Sciatic nerve (tissue), 2 donors: Measurements from ENCODE around the gene SLC5A11. TPM values are rescaled to one million over a fixed set of nuclear protein-coding genes. Genes with fewer than 3 reads are reported as not detected.
"Not testable (repeated sequence)": the region's sequence is repeated elsewhere in the genome, so short reads cannot be mapped to it uniquely, and the experiment has no call there.

ENCODE experiments used
- ATAC-seq: fragments of 200-7000 bp; cut with Tn5 transposase; one replicate; pipeline ENCODE4 v1.9.1; 2020; ENCODE audit warnings: mild to moderate bottlenecking, moderate library complexity
- DNase-seq: peaks from one replicate; pipeline ENCODE4 v3.0.0-alpha.2; 2020; ENCODE audit warnings: low spot score
- intact Hi-C: fragments of 100-400 bp; cut with DNase I; formaldehyde crosslinking; loops from one replicate; pipeline ENCODE4 v1.14.2; 2022
- total RNA-seq: library from RNA; stranded (reverse); fragmentation: NEBNext Ultra II Directional; extraction: Animal tissue kit (Norgen Biotek cat#: 25700); gene quantifications from one replicate; pipeline ENCODE4 v1.2.1, GENCODE V29; 2021
- donor health status: DM: no; HTN: no; CAD: no.
- donor health status: DM: no; HTN: no; CAD: no.

Gene SLC5A11, protein sequence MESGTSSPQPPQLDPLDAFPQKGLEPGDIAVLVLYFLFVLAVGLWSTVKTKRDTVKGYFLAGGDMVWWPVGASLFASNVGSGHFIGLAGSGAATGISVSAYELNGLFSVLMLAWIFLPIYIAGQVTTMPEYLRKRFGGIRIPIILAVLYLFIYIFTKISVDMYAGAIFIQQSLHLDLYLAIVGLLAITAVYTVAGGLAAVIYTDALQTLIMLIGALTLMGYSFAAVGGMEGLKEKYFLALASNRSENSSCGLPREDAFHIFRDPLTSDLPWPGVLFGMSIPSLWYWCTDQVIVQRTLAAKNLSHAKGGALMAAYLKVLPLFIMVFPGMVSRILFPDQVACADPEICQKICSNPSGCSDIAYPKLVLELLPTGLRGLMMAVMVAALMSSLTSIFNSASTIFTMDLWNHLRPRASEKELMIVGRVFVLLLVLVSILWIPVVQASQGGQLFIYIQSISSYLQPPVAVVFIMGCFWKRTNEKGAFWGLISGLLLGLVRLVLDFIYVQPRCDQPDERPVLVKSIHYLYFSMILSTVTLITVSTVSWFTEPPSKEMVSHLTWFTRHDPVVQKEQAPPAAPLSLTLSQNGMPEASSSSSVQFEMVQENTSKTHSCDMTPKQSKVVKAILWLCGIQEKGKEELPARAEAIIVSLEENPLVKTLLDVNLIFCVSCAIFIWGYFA
- total RNA-seq = not detected

DNA sequence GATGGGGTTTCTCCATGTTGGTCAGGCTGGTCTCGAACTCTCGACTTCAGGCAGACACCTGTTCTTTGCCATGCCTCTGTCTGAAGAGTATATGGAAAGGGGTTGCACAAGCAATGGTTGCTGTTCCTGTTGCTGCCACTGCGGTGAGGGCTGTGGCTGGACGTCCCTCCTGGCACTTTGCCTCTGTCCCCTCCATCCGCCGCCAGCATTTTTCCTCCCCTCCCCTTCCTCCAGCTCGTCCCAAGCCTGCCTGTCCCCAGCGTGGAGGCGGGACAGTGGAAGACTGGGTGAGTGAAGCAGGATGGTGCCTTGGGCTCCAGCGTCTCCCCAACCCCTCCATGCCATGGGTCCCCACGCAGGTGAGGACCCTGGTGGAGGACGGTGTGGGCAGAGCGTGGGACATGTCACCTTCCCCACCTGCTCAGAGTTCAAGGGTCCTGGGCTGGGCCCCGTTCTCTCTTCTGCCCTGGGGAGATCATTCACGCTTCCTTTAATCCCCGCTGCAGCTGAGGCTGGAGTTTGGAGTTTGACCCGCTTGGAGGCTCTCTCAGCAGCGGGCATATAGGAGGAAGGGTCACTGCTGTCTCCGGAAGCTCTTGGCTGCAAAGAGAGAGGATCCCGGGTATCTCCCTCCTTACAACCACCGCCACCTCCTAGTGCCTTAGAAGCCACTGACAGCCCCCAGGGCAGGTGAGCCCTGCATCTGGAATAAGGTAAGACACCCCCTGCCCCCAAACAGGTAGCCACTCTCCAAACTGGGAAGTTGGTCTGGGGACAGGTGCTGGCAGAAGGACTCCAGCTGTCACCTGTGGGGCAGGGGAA, at the start of gene SLC5A11:
TSS of gene SLC5A11 (plus strand) at position 238 of the 822 bp plus-strand sequence. CDS start 12,681 bp downstream, outside the sequence.
- intact Hi-C loops = no loop called here
- ATAC-seq = no peak
- DNase-seq = no peak

DNA sequence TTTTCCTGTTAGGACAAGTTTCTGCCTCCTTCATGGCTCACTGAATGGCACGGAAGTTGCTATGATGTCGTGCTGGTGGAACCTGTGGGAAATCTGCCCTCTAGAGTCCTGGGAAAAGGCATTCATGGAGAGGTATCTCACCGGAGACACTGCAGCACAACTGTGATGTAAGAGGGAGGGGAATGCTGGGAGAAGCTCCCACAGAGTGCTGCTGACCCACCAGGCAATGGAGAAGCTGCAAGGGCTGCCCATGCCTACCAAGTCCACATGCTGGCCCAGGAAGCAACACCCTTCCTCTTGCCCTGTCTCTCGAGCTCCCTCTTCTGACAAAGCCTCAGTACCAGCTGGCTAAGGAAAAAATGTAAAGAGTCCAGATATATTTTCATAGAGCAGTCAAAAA, 45.2 kb upstream of the SLC5A11 start:
- DNase-seq = no peak
- ATAC-seq = no peak
- intact Hi-C loops = no loop called here

DNA sequence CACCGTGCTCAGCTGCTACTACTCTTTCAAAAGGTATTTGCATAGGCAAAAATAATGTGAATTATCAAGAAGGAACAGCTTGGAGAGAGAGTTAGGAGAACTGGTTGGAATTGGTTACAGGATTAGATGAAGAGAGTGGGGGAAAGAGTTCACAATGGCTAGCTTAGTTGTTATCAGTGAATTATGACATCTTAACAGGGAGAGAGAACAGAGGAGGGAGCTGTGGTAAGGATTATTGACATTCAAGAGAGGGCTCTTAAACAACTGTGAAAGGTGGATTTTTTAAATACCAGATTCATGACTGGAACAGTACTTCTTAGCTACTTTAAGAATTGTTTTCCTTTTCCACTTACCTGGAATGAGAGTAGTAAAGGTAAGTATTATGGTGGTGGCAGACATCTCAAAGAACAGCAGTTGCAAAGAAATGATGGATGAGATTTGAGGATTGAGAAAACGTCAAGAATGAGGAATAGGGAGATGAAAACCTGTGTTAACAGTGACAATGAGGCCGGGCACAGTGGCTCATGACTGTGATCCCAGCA, 43.9 kb upstream of the SLC5A11 start:
- no peak for ATAC-seq
- no peak for DNase-seq
- intact Hi-C loops = no loop called here

DNA sequence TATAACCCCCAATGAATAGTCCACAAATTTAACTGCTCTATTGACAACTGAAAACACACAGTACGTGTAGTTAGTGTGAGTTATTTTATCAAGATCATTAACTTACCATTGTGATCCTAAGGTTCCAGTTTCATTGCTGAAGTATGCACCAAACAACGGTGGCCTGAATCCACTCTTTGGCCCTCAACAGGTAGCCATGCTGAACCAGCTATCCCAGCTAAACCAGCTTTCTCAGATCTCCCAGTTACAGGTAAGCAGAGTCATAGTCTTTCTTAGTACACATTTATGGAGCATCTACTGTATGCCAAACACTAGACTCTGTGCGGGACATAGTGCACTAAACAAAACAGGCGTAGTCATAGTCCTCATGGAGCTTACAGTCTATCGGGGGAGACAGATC, 40.3 kb upstream of the SLC5A11 start:
- ATAC-seq (no peak), DNase-seq (no peak)
- intact Hi-C loops = no loop called here

DNA sequence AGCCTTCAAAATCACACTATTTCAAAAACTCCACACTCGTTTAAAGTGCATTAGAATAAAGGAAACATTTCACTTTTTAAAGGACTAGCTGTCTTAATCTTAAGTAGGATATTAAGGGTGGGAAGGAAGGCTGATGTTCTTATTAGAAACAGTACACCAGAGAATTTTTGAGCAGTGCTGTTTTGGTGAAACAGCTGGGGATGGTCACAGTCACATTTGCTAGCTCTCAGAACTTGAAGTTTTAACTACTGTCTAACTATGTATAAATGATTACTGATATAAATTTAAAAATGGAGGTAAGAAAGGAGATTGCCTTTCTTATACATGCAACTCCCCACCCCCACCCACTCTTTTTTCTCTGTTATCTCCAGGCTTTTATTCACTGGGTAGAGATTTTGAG, 38.5 kb upstream of the SLC5A11 start:
- ATAC-seq = no peak
- intact Hi-C loops = no loop called here
- no peak for DNase-seq

DNA sequence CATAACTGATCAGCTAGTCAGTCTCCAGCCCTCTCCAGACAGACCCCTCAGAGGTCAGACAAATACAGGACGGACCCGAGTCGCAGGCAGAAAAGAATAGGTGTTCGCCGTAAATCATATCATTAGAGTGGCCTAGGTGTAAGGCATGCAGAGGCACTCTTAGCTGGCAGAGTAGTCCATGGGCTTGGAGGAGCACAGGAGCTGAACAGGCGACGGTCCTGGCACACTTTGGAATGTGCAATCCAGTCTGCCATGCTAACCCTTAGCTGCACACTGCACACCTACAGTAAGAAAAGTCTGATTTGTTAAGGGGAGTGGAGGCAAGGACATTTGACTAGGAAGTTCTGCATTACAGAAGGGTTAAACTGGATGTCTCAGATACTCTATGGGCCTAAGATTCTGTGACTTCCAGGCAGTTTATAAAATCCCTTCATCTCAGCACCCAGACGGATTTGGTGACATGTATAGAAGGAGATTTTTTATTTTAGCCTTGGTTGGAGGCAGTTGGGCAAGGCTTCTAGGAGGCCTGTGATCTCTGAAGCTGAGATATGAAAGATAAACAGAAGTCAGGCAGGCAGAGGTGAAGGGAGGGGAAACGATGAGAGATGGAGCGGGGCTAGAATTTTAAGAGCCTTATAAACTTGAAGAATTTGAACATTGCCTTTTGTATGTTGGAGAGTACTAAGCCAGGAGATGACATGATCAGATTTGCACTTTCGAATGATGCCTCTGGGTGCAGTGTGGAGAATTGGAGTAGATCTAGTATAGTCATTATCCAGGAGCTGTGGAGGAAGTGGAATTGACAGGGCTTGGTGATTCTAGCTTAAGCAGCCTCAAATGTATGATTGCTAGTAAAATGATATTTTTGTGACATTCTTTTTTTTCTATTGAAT, 34.6 kb upstream of the SLC5A11 start:
- intact Hi-C loops = no loop called here
- ATAC-seq (peak; percentile 61), DNase-seq (no peak)

DNA sequence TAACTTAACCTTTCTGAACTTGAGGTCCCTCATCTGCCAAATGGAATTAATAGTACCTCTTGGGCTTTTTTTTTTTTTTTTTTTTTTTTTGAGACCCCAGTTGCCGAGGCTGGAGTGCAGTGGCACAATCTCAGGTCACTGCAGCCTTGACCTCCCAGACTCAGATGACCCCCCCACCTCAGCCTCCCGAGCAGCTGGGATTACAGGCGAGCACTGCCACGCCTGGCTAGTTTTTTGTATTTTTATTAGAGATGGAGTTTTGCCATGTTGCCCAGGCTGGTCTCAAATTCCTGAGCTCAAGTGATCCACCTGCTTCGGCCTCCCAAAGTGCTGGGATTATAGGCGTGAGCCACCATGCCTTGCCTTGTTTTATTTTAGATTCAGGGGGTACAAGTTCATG, 33.0 kb upstream of the SLC5A11 start:
- intact Hi-C loops, DNase-seq: not testable (repeated sequence)
- peak; percentile 22 for ATAC-seq

DNA sequence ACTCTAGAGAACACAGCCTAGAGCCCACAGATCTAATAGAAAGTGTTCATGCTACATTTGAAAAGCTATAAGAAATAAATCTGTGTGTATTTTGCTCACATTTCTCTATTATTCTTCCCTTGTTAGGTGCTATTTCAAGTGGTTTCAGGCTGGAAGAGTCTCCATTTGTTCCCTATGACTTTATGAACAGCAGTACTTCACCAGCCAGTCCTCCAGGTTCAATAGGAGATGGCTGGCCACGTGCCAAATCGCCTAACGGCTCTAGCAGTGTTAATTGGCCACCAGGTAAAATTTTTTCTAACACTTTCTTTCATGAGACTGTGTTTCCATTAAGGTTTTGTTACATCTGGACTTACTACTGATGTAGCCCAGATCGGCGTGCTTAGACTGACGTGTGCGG, 30.7 kb upstream of the SLC5A11 start:
- intact Hi-C loops = no loop called here
- ATAC-seq = no peak
- no peak for DNase-seq

DNA sequence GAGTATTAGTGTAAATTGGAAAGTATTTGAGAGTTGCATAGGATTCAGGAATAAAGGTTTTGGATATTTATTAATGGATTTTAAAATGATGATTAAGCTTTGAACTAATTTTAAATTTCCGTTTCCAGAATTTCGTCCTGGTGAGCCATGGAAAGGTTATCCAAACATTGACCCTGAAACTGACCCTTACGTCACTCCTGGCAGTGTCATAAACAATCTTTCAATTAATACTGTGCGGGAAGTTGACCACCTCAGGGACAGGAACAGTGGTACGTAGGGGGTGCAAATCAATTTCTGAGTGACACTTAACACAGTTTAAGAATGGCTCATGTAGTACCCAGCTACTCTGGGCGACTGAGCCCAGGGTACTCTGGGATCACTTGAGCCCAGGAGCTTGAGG, 29.1 kb upstream of the SLC5A11 start:
- intact Hi-C loops = no loop called here
- DNase-seq (no peak), ATAC-seq (peak; percentile 29)

DNA sequence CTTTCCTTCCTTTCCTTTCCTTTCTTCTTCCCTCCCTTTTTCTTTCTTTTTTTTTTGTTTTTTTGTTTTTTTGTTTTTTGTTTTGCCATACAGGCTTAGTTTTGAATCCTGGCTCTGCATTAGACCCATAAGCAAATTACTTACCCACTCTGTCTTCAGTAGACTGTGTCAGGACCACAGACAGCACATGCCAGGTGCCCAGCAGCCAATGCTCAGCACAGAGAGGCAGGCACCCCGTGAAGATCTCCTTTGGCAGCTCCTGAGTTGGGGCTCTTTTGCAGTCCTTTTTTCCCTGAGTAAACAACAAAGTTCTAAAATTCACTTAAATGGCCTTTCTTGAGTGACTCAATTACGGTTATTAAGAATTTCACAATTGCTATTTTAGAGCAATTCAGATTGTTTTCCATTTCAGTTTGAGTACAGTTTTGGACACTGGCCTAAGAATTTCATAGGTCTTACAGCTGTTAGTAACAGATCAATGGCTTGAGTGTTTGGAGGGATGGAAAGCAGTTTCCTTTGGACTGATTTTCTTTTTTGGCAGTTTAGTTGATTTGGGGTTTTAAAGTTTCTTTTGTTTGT, 26.2 kb upstream of the SLC5A11 start:
- peak; percentile 29 for ATAC-seq
- DNase-seq = no peak
- intact Hi-C loops = no loop called here

DNA sequence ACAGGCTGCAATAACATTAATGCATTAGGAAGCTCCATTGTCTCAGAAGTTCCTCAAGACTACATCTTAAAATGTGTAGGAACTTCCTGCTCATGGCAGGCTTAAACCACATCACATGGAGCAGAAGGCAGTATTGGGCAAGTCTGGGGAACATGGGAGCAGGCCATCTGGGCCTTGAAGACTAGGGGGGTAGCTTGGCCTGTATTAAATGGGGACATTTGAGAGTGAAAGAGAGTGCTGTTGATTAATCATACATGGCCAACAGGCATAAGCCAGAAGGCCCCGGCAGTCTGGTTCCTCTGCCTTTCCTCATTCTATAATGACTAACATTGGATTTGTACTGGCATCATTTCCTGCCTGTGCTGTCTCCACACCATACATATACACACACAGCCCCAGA, 25.2 kb upstream of the SLC5A11 start:
- intact Hi-C loops = no loop called here
- no peak for ATAC-seq
- no peak for DNase-seq

DNA sequence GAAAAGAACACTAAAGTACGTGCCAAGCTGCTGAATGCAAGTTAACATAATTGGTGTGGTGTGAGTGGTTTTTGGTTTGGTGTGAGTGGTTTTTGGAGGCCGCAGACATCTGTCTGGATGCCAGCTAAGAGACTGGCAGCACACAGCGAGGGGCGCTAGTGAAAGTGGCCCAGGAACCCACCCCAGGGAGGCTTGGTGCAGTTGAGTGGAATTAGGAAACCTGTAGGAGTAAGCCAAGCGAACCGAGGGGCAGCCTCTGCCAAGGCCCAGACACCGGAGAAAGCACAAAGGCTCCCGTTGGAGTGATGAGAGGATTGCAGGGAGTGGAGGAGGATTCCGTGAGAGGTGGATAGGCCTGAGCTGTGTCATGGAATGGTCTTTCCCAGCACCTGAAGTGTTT, 24.6 kb upstream of the SLC5A11 start:
- intact Hi-C loops = no loop called here
- ATAC-seq (no peak), DNase-seq (no peak)

DNA sequence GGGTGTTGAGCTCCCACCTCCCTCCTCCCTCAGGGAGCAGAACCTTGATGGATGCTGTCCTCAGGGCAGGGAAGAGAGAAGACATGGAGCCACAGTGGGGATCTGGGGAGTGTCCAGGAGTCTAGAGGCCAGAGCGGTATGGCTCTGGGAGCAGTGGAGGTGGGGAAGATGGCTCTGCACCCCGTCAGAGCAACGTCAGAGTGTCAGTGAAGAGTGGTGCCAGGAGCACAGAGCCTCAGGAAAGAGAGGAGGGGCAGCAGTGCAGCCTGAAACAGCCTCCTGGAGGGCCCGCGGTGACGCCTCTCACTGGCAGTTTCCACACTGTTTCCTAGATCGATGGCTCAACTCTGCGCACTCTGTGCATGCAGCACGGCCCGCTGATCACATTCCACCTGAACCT, 23.2 kb upstream of the SLC5A11 start:
- DNase-seq (no peak), ATAC-seq (no peak)
- intact Hi-C loops = no loop called here

DNA sequence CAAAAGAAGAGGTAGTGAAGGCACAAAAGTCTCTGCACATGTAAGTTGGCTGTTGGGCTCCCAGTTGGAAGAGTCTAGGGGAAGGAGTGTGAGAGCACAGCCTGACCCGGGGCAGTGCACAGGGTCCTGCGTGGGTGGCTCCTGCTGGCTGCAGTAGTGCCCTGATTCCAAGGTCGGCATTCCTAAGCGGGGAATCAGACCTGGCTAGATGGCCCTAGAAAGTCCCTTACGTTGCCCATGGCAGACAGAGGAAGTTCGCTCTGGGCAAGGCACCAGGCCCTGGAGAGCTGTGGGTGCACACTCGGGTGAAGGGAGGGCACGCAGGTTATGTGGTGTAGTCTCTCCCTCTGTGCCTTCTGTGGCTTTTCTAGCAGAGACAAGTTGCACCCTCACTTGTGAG, 22.8 kb upstream of the SLC5A11 start:
- ATAC-seq (no peak), DNase-seq (no peak)
- intact Hi-C loops = no loop called here

DNA sequence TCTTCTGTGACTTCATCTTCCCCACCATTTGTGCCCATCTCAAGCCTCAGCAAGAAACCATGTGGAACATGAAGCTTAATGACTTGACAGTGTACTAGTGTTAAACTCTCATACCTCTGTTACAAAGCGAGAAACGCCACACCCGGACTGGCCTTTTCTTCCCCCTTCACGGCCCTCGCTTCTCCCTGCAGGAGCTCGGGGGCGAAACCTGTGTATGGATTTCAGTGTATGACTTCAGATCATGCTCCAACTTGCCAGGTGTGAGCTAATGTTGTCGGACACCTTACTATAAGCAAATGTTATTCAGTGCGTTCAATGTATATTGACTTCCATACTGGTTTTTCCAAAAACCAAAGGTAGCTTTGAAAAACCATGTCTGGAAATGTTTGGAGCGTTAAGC, 20.1 kb upstream of the SLC5A11 start:
- no peak for DNase-seq
- intact Hi-C loops = no loop called here
- ATAC-seq = no peak

DNA sequence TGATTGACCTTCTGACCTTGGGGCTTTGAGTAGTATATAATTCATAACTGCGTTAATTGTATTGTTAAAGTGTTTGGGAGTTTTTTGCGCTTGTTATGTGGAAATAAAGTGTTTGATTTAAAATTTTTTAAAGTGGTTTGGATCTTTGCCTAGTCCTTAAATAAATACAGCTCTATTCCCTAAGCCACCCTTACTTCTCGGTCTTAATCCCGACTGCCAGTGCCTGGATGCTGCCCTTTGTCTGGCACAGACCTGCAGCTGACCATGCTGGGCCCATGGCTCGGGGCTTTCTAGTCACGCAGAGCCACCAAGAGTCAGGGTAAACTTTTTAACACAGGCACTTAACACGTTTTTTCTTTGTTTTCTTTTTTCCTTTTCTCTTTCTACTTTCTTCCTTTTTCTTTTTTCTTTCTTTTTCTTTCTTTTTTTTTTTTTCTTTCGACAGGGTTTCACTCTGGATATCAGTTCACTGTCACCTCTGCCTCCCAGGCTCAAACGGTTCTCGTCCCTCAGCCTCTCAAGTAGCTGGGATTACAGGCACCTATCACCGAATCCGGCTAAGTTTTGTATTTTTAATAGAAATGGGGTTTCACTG, 19.6 kb upstream of the SLC5A11 start:
- peak; percentile 60 for ATAC-seq
- intact Hi-C loops = no loop called here
- DNase-seq = no peak

DNA sequence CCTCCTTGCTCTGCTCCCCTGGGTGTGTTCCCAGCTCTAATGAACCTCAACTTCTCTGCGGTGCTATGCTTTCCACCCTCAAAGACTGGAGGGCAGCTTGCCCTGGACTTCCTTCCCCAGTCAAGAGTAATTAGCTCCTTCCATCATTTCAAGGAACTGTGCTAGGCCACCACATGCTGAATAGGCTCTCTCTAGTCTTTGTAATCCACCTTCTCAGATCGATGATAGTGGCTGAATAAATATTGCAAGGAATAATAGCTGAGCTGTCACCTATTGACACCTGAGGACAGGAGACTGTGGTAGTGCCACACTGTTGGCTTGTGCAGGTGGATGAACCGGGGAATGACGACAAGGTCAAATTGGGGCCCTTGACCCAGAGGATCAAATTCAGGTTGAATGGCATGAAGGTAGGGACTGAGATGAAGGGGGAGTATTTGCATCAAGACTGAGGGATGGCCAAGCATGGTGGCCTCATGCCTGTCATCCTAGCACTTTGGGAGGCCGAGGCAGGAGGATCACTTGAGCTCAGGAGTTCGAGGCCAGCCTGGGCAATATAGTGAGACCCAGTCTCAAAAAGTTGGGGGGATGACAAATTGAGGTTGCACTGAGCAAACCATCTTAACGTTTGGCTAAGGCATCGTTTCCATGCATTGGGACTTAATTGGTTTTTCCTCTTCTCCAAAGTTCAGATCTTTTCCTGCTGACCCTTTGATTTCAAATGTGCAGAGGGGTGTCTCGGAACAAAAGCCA, 18.8 kb upstream of the SLC5A11 start:
- DNase-seq (no peak), ATAC-seq (no peak)
- intact Hi-C loops = no loop called here
